GM23338 (cell line): ENCODE measurements around the gene ADIPOR2. TPM values are rescaled to one million over a fixed set of nuclear protein-coding genes. Genes with fewer than 3 reads are reported as not detected.

Experiments
- CREB1 ChIP-seq: fragments of 250-450 bp; sonication (Bioruptor Pico); IDR thresholded peaks from 2 replicates; pipeline ENCODE4 v1.5.0; 2020; ENCODE audit warnings: low read depth, mild to moderate bottlenecking, moderate library complexity
- EZH2 ChIP-seq: fragments of 200-600 bp; sonication (generic); IDR thresholded peaks from one replicate; pipeline ENCODE4 v1.8.0; 2017; ENCODE audit warnings: antibody characterized with exemption, mild to moderate bottlenecking, low read depth; ENCODE audit not compliant: unreplicated experiment
- NANOG ChIP-seq: IDR thresholded peaks from 2 replicates; pipeline ENCODE4 v1.6.1; 2016; ENCODE audit warnings: antibody characterized with exemption, borderline replicate concordance
- ZNF462 ChIP-seq: fragments of 250-450 bp; sonication (Bioruptor Pico); IDR thresholded peaks from 2 replicates; pipeline ENCODE4 v1.5.0; 2020; ENCODE audit warnings: mild to moderate bottlenecking, moderate library complexity
- polyA plus RNA-seq: library from polyadenylated mRNA; unstranded; fragments of >200 nt; fragmentation: Nextera tagmentation; extraction: Ambion mirVana; gene quantifications from 2 replicates; pipeline ENCODE4 v1.2.1, GENCODE V29; 2016
- total RNA-seq: library from RNA; depleted of rRNA; stranded (reverse); fragments of >200 nt; shearing (Covaris generic); gene quantifications from 2 replicates; pipeline ENCODE4 v1.2.3, GENCODE V29; 2014
- TF ChIP-seq, protein P1 (sequence below), 2 experiments: fragments of 200-600 bp in 1 of 2; sonication (generic) in 1 of 2; conservative IDR thresholded peaks; 2 replicates each; pipeline versions ENCODE4 v1.5.1 to v1.6.1; 2016 to 2017; ENCODE audit warnings: antibody characterized with exemption in 2 of 2, low read depth in 2 of 2, mild to moderate bottlenecking in 2 of 2, moderate library complexity in 1 of 2
- TF ChIP-seq, protein P2 (sequence below): IDR thresholded peaks from 2 replicates; pipeline ENCODE4 v1.6.1; 2016; ENCODE audit warnings: antibody characterized with exemption

Gene ADIPOR2
- total and polyA plus RNA-seq, 2 experiments from 2014 or later: 11.7 to 36.2 TPM

GRCh38 chr12:1760566-1761382 is 69.9 kb downstream of the ADIPOR2 start (continued):
- TF ChIP-seq ZNF462 (CRISPR knock-in tag) (no peak), EZH2 (no peak), CREB1 (CRISPR knock-in tag) (no peak), NANOG (no peak)
- TF ChIP-seq, protein P1, sequence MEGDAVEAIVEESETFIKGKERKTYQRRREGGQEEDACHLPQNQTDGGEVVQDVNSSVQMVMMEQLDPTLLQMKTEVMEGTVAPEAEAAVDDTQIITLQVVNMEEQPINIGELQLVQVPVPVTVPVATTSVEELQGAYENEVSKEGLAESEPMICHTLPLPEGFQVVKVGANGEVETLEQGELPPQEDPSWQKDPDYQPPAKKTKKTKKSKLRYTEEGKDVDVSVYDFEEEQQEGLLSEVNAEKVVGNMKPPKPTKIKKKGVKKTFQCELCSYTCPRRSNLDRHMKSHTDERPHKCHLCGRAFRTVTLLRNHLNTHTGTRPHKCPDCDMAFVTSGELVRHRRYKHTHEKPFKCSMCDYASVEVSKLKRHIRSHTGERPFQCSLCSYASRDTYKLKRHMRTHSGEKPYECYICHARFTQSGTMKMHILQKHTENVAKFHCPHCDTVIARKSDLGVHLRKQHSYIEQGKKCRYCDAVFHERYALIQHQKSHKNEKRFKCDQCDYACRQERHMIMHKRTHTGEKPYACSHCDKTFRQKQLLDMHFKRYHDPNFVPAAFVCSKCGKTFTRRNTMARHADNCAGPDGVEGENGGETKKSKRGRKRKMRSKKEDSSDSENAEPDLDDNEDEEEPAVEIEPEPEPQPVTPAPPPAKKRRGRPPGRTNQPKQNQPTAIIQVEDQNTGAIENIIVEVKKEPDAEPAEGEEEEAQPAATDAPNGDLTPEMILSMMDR (conservative IDR thresholded peaks at IDR 0.05; ENCODE audit: low read depth in 2 of 2): no peak
- TF ChIP-seq, protein P2, sequence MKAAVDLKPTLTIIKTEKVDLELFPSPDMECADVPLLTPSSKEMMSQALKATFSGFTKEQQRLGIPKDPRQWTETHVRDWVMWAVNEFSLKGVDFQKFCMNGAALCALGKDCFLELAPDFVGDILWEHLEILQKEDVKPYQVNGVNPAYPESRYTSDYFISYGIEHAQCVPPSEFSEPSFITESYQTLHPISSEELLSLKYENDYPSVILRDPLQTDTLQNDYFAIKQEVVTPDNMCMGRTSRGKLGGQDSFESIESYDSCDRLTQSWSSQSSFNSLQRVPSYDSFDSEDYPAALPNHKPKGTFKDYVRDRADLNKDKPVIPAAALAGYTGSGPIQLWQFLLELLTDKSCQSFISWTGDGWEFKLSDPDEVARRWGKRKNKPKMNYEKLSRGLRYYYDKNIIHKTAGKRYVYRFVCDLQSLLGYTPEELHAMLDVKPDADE: no peak
